HG03045 (cell line): ENCODE results near the gene TGFBI.

Experiments used
- ATAC-seq: cut with Tn5 transposase; IDR thresholded peaks from one replicate; pipeline ENCODE4 v1.9.1; 2021; ENCODE audit warnings: mild to moderate bottlenecking, moderate library complexity; ENCODE audit not compliant: unreplicated experiment

TGFBI gene

DNA sequence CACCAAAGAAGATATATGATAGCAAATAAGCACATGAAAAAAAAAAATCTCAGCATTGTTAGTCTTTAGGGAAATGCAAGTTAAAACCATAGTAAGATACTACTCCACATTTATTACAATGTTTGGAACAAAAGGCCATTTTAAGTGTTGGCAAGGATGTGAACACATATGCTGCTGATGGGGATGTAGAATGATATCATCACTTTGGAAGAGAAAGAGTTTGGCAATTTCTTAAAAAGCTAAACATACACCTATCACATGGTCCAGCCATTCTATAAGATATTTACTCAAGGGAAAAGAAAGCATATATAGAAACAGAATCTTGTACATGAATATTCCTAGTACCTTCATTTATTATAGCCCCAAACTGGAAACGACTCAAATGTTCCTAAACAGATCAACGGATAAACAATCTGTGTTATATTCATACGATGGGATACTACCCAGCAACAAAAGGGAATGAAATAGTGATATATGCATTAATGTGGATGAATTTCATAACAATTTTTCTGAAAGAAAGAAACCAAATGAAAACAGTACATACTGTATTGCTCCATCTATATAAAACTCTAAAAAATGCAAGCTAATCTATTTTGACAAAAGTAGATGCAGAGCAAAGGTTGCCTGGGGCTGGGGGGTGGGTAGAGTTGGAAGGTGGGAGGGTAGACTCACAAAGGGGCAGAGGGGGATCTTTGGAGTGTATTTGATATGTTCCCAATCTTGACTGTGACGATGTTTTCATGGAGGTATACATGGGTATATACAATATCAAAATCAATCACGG, 58.2 kb downstream of the TGFBI start:
- ATAC-seq = no peak

DNA sequence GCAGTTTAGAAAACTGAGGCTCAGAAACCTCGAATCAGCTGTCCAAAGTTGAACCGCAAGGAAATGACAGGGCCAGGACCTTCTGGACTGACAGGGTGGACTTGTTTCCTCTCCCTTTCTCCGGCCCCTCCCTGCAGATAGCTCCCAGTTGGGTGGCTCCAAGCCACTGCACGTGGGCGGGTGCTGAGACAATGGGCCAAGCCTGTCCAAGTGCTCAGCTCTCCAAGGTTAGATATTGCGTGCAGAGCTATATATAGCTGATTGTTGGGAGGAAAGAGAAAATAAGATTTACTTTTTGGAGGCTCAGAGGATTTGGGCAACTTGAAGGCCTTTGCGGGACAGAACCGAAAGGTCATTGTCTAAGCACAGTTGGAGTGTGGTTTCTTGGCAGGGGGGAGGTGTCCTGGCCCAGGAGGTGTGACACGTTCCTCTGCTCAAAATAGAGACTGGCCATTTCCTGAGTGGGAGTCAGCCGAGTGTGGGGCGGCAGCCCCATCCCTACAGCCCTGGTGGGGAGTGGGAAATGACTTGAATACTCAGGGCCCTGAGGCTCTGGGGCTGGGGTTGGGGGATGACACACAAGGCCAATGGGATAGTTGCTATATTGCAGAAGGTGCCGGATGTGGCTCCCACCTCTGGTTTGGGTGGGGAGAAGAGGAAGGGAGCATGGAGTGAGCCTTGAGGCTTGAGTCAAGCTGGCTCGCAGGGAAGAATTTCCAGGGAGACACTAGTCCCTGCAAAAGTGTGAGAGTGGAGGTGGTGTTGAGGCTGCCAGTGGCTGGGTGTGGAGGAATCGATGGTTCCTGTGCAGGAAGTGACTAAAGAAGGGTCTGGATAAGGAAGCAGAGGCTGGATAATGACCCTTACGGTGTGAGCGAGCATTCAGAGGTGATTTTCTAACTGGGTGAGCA, 59.4 kb downstream of the TGFBI start:
- ATAC-seq = no peak

DNA sequence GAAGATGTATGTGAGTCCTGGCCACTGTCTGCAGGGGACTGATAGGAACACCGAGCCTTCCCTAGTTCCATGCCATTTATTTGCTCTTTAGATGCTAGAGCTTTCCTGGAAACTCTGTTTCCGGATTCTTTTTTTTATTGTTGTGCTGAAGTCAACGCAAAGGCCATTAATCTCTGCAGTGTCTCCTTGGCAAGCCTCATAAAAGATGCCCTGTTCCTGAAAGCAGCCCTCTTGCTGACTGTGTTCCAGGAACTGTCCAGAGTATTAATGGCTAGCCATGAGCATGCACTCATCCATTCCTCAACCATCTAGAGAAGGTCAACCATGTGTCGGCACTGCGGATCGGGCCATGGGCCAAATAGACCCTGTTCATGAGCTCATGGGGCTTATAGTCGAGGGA, 61.0 kb downstream of the TGFBI start:
- ATAC-seq = no peak

DNA sequence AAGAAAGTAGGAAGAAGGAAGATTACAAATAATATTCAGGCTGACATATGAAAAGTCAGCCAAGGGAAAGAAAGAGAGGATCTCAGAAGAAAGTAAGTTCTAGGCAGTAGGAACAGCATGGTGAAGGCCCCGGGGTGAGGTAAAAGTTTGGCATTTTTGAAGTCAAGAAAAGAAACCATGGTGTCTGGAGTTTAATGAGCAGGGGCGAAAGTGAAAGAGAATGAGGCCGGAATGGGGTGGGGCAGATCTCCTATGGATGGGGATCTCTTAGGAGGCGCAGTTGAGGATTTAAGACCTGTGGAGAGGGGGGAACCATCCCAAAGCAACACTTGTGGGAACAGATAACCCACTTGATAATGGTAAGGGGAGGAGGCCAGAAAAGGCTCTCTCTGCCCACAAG, 61.5 kb downstream of the TGFBI start:
- ATAC-seq = no peak

DNA sequence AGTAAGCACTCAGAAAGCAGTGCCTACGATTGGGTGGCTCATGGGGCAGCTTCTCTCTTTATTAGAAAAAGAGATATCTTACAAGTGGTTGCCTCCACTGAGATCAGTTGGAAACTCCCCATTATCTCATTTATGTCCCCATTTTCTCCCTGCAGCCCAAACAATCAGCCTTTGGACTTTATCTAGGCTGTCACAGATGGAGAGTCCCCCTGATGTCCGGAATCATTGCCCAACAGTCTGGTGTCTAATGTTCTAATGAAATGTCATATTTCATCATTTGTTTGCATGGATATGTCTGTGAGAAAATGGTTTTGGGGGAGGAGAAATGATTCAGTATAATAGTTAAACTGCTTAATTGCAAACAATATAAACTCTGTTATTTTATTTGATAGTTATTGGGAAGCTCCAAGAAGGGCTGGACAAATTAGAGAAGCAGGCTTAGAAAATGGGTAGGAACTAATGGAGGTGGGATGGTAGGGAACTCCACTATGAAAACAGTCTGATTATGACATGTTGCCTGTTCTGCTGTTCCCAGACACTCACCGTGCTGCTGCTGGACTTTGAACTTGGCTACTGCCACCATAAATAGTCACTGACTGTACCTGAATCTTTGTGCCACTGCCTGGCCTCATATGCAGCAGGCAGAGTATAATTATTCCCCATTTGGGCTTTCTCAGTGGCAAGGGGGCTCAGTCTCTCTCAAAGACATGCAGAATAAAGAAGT, 65.6 kb downstream of the TGFBI start:
- ATAC-seq = no peak

DNA sequence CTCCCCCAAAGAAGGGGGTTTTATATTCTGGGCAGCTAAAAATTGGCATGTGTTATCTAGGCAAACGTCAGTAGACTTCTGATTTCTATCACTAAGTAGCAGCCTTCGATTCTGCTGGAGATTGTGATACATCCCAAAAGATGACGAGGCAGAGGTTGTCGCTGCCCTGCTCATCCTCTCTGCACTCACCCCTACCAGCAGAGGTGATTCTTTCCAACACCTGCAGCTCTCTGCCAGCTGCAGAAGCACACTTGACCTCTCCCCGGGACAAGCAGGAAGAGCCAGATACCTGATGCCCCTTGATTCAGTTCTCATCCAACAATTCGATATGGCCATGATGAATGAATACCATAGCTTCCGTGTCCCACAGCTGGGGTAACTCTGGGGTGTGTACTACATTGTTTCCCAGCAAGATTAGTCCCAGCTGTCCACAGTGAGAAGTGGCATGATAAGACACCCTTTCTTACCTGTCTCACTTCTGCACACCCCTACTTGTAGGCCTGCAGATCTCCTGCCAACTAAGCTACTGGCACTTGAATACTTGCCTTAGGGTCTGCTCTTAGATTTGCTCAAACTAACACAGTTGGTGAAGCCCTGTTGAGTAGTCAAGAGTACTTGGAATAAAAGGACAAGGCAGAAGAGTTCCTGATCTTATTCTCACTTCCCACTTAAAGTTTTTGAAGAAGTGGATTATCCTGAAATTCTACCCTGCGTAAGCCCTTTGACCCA, 66.3 kb downstream of the TGFBI start:
- no peak for ATAC-seq

DNA sequence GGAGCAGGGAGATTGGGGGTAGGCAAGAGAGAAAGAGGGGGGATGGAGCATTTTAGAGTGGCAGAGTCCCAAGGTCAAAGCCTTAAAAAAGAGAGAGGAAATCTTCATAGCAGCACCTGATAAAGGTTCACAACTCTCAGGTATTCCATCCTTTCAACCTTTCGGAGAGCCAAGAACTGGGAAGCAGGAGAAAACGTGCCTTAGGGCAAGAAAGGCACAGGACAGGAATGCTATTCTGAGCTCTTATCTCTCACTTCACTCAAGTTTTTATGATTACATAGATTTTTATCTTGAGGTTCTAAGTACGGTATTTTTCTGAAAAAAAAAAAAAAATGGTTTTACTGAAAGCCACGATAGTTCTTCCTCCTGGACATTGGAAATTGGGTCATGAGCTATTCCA, 69.4 kb downstream of the TGFBI start:
- no peak for ATAC-seq

DNA sequence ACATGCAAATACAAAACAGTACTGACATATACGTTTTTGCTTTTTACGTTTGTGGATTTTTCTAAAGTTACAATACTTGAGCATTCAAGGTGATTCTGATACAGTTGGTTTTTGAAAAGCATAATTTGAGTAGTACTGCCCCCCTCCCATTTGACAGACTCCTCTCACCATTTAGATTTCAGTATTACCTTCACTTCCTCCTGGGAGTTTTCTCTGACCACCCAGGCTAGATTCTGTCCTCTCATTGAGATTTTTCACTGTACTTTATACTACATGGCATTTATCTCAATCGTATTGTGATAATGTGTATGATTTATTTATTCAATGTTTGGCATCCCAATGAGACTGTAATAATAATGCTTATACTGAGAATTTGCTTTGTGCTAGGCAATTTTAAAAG, 71.1 kb downstream of the TGFBI start:
- ATAC-seq = no peak

DNA sequence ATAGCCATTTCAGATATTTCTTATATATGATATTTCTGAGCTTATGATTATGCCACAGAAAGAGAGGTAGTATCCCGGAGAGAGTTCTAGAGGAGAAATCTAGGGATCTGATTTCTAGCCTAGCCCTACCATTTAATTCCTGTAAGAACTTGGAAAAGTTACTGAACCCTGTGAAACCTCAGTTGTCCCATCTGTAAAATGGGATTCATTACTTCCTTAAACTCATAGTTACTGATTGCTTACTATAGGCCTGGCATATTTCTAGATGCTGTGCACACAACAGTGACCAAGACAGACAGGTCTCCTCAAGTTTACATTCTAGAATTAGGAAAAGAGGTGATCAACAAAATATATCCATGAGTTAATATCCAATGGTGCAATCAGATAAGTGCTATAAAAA, 73.1 kb downstream of the TGFBI start:
- no peak for ATAC-seq

DNA sequence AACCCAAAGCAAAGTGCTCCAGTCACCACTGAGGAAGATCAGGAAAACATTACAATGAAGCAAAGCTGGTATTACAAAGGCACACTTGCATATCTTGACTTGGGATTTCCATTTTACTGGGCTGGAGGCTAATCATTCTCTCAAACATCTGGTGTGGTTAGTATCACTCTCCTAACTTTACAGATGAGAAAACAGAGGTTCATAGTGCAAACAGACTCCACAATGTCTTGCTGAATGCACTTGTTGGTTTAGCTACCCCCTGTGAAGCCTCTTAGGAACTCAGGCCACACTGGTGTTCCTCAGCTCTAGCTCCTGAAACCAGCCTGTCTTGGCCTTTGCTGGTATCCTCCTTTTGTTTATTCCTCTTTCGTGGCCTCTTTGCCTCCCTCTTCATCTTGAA, 74.3 kb downstream of the TGFBI start:
- no peak for ATAC-seq

DNA sequence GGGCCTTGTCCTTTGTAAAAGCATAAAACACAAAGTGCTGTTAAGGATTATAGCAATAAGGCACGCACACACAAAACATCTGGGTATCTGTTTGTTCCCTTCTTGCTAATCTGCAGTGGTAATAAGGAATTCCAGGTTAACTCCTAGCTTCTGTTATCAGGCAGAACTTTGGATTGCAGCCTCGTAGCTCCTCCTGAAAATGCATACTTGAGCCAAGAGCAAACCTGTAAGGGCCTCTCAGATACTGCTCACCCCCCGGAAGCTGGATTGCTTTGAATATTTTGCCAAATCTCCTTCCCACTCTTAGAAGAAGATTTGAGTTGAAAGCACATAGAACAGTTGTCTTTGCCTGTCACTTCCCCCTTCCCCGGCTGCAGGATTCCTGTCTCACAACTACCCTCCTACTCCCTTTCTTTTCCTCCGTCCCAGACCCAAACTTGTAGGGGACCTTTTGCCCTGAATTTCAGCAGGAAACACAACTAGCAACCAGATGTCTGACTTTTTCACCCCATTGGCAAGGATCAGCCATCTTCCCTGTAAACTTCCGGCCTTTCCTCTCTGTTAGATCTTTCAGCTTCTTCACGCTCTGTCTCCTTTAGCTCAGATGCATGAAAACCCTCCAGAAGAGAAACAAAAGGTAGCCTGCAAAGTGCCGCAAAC, 75.6 kb downstream of the TGFBI start:
- ATAC-seq = no peak

DNA sequence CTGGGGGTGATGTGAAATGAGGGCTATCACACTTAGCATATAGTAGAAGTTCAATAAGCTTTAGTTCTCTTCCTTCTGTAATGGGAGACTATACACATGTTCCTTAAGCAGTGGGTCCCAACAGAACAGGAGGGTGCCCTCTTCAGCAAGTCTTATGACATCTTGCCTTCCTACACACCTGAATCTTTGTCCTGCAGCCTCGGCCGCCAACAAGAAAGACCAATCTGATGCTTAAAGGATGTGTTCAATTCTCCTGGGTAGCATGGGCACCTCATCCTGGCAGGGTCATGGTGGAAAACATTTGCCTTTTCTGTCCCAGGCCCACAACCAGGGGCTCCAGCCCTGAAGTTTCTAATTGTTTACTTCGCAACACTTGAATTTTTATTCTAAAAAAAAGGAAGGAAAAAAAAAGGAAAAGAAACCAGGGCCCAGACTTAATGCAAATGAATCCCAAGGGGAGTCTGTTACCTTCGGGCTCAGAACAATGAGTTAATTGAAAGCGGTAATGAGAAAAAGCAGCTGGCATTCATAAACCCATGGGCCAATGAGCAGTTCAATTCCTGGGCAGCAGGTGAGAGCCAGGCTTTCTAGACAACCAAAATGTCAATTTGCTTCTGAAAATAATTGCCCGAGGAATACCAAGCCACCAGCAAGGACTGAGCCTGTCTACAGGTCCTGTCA, 77.7 kb downstream of the TGFBI start:
- ATAC-seq = no peak

DNA sequence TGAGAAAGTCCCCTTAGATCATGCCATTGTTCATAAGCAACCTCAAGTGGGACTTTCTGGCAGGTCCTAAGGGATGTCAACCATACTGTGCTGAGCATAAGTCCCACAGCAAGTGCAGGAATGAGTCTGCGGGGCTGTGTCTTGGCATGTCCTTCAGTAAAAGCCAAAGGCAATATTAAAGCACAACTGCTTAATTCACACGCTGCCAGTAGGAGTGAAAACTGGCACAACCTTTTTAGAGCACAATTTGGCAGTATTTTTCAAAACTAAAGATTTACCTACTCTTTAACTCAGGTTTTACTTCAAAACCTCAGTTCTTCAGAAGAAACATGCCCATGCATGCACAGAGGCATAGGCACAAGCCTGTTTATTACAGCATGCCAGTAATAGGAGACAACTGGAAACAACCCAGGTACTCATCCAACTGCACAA, 79.4 kb downstream of the TGFBI start:
- peak; percentile 73 for ATAC-seq

DNA sequence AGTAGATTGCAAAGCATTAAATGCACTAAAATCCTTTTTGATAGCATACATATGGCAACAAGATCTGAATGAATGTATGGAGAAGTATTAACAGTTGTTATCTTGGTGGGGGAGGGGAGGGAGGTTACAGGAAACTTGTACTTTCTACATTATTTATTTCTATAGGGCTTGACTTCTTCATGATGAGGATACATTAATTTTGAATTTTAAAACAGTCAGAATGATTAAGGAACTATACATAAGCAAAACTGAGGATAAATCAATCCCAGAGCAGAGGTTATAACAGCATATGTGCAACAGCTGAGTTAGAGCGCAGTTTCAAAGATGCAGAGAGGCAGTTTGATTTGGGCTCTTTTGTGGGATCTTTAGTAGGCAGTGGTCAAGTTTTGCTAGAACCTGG, 80.0 kb downstream of the TGFBI start:
- ATAC-seq = no peak

DNA sequence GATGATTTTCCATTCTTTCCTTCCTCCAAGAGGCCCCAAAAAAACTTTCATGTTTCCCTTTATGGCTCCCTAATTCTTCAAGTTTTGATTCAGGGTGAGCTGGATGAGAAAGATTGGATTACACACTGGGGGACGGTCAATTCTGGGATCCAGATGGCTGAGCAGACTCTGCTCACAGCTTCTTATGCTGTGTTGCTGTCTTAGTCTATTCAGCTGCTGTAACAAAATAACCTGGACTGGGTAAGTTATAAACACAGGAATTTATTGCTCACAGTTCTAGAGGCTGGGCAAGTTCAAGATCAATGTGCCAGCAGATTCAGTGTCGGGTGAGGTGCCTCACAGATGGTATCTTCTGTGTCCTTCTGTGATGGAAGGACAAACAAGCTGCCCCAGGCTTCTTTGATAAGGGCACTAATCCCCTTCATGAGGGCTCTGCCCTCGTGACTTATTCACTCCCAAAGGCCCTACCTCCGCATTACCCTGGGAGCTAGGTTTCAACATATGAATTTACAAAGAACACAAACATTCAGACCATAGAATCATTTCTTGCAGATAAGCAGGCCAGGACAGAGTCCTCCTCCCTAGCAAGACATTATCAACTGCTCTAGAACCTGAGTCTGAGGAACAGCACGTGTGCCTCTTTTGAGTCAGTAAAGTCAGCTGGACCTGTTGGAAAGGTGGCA, 80.8 kb downstream of the TGFBI start:
- ATAC-seq = no peak
